Neural crest cell (in vitro differentiated cells): ENCODE data around the gene PCGF3. TPM values are rescaled to one million over a fixed set of nuclear protein-coding genes. Genes with fewer than 3 reads are reported as not detected.
A peak's percentile ranks its signal among the peaks of the same experiment; 100 is the strongest.

Experiments
- DNase-seq: peaks from one replicate; pipeline ENCODE4 v3.0.0; 2021; ENCODE audit warnings: low read depth, mixed read lengths, low spot score
- H3K27ac Mint-ChIP-seq: one replicate; pipeline ENCODE4 v1.8.0; 2021; ENCODE audit warnings: mild to moderate bottlenecking, mixed read lengths; ENCODE audit not compliant: unreplicated experiment
- H3K27me3 Mint-ChIP-seq: 2 replicates; pipeline ENCODE4 v1.8.0; 2021; ENCODE audit warnings: low read depth, mild to moderate bottlenecking, mixed read lengths
- H3K36me3 Mint-ChIP-seq: 2 replicates; pipeline ENCODE4 v1.8.0; 2021; ENCODE audit warnings: low read depth, mild to moderate bottlenecking, mixed read lengths
- H3K4me1 Mint-ChIP-seq: 2 replicates; pipeline ENCODE4 v1.8.0; 2021; ENCODE audit warnings: mixed read lengths
- H3K4me3 Mint-ChIP-seq: one replicate; pipeline ENCODE4 v1.8.0; 2021; ENCODE audit warnings: mild to moderate bottlenecking, mixed read lengths
- H3K9me3 Mint-ChIP-seq: 2 replicates; pipeline ENCODE4 v1.8.0; 2021; ENCODE audit warnings: mixed read lengths
- CTCF ChIP-seq: fragments of 200-600 bp; sonication (generic); conservative IDR thresholded peaks from 2 replicates; pipeline ENCODE4 v1.5.0; 2021; ENCODE audit warnings: antibody characterized with exemption, mild to moderate bottlenecking
- total RNA-seq: library from RNA; stranded (reverse); gene quantifications from 2 replicates; pipeline ENCODE4 v1.2.1, GENCODE V29; 2021

Gene PCGF3
- total RNA-seq, 1 donor from 2014 or later, result 58.5 TPM

DNA sequence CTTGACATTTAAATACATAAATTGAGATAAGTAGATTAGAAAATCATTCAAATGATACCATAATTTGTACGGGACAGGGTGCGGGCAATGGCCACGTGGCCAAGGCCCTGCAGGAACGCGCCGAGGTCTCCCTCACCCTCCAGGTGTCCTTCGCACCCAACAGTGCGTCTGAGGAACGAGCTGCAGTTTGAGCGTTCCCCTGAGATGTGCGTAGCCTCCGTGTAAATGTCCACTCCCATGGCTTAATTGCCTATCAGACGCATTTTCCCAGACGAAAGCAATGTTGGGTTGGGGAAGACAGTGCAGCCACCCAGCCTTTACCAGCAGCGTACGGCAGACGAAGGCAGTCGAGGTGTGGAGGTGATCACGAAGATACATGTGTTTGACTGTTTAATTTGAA is 63.9 kb downstream of the PCGF3 start:
- peaks cover 3% of the 10 kb centered on the region for H3K9me3 Mint-ChIP-seq
- peaks cover 51% of the 10 kb centered on the region for H3K36me3 Mint-ChIP-seq
- H3K27ac Mint-ChIP-seq, result no peak overlapping the region
- peak overlapping the region; percentile 64 for H3K4me3 Mint-ChIP-seq
- peaks cover 46% of the 10 kb centered on the region for H3K4me1 Mint-ChIP-seq
- no peak for TF ChIP-seq CTCF
- DNase-seq, result no peak
- H3K27me3 Mint-ChIP-seq, result peaks cover 11% of the 10 kb centered on the region

GRCh38 chr4:770022-770421 is 64.4 kb downstream of the PCGF3 start:
- H3K27me3 Mint-ChIP-seq, result peaks cover 11% of the 10 kb centered on the region
- TF ChIP-seq CTCF, result no peak
- peaks cover 51% of the 10 kb centered on the region for H3K36me3 Mint-ChIP-seq
- DNase-seq, result no peak
- H3K9me3 Mint-ChIP-seq, result peaks cover 3% of the 10 kb centered on the region
- no peak overlapping the region for H3K27ac Mint-ChIP-seq
- peaks cover 49% of the 10 kb centered on the region for H3K4me1 Mint-ChIP-seq
- H3K4me3 Mint-ChIP-seq, result peak overlapping the region; percentile 64

- H3K27ac Mint-ChIP-seq, result no peak overlapping the region
- peak overlapping the region; percentile 61 for H3K4me3 Mint-ChIP-seq
- peaks cover 49% of the 10 kb centered on the region for H3K36me3 Mint-ChIP-seq
- no peak for TF ChIP-seq CTCF
- no peak for DNase-seq
- peaks cover 49% of the 10 kb centered on the region for H3K4me1 Mint-ChIP-seq
- H3K9me3 Mint-ChIP-seq, result peaks cover 3% of the 10 kb centered on the region
- H3K27me3 Mint-ChIP-seq, result peaks cover 8% of the 10 kb centered on the region
These were observed 65.8 kb downstream of the PCGF3 start for GRCh38 chr4:771464-771863.

DNA sequence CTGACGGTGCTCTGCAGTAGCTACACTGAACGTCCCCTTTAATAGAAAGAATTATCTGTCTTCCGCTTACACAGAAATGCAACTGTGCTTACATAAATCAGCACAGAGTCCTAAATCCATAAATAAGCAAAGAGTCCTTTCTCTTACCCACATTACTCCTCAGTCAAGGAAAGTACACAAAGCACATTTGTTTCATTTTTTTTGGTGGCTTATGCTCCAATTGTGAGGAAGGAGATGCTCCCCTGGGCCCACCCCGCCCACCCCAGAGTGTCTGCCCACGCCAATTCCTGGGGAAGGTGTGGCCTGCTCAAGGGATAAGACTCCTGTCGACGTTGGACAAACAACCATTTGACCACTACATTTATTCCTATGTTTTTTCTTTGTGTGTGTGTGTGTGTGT is 66.5 kb downstream of the PCGF3 start:
- TF ChIP-seq CTCF, result no peak
- peak overlapping the region; percentile 61 for H3K4me3 Mint-ChIP-seq
- H3K4me1 Mint-ChIP-seq, result peaks cover 49% of the 10 kb centered on the region
- H3K27me3 Mint-ChIP-seq, result peaks cover 8% of the 10 kb centered on the region
- H3K27ac Mint-ChIP-seq, result no peak overlapping the region
- peaks cover 48% of the 10 kb centered on the region for H3K36me3 Mint-ChIP-seq
- no peak for DNase-seq
- H3K9me3 Mint-ChIP-seq, result peaks cover 3% of the 10 kb centered on the region

DNA sequence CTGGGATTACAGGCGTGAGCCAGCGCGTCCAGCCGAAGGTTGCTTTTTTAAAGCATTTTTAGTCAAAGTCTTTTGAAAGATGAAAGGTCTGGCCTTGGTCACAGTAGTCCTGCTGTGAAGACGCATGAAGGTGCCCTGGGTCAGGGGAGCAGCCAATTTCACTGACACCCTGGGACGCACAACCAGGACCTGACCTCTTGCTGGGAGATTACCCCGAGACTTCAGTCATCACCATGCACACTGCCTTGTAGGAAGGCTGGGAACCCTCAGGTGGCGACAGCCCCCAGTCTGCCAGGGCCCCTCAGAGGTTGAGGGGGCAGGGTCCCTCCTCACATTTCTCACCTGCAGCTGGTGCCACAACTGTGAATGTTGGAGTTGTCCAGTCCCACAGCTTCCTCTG is 67.1 kb downstream of the PCGF3 start:
- H3K27ac Mint-ChIP-seq, result no peak overlapping the region
- peaks cover 7% of the 10 kb centered on the region for H3K9me3 Mint-ChIP-seq

More for the DNA sequence above, 67.1 kb downstream of the PCGF3 start:
- peak overlapping the region; percentile 59 for H3K4me3 Mint-ChIP-seq
- TF ChIP-seq CTCF, result no peak
- peaks cover 8% of the 10 kb centered on the region for H3K27me3 Mint-ChIP-seq
- peaks cover 49% of the 10 kb centered on the region for H3K4me1 Mint-ChIP-seq
- no peak for DNase-seq
- peaks cover 47% of the 10 kb centered on the region for H3K36me3 Mint-ChIP-seq
